Breast epithelium (tissue), 4 donors: ENCODE data around the gene TNNC2. TPM values are rescaled to one million over a fixed set of nuclear protein-coding genes. Genes with fewer than 3 reads are reported as not detected.

Experiments used
- DNase-seq, 2 donors: peaks; one replicate each; pipeline ENCODE4 v3.0.0-alpha.2; 2019; ENCODE audit warnings: low spot score in 2 of 2
- H3K27ac ChIP-seq, 2 donors: fragments of 200-600 bp; sonication (generic) in 1 of 2; one replicate each; pipeline ENCODE4 v1.5.1; 2016 to 2019; ENCODE audit warnings: mild to moderate bottlenecking in 1 of 2
- H3K27me3 ChIP-seq, 2 donors: fragments of 200-600 bp; sonication (generic) in 1 of 2; one replicate each; pipeline versions ENCODE4 v1.5.1 to v1.6.0; 2017 to 2019; ENCODE audit warnings: control low read depth in 1 of 2, mild to moderate bottlenecking in 1 of 2
- H3K36me3 ChIP-seq: fragments of 200-600 bp; one replicate; pipeline ENCODE4 v1.5.1; 2019
- H3K4me1 ChIP-seq, 2 donors: fragments of 200-600 bp; sonication (generic); one replicate each; pipeline ENCODE4 v1.5.1; 2016 to 2019; ENCODE audit warnings: control low read depth in 1 of 2
- H3K4me3 ChIP-seq, 3 donors: fragments of 200-600 bp; sonication (generic); 1 replicate in 2 of 3; 2 replicates in 1 of 3; pipeline ENCODE4 v1.5.1; 2016 to 2019; ENCODE audit warnings: mild to moderate bottlenecking in 3 of 3, moderate library complexity in 2 of 3
- H3K9me3 ChIP-seq, 2 donors: fragments of 200-600 bp; sonication (generic) in 1 of 2; one replicate each; pipeline ENCODE4 v1.5.1; 2016 to 2019; ENCODE audit warnings: control low read depth in 1 of 2
- CTCF ChIP-seq, 3 donors: fragments of 450-650 bp; IDR thresholded peaks; one replicate each; pipeline ENCODE4 v1.5.1; 2016 to 2017; ENCODE audit warnings: antibody characterized with exemption in 3 of 3, mild to moderate bottlenecking in 3 of 3, moderate library complexity in 3 of 3
- POLR2A ChIP-seq: fragments of 450-650 bp; IDR thresholded peaks from one replicate; pipeline ENCODE4 v1.6.1; 2016; ENCODE audit warnings: antibody characterized with exemption, mild to moderate bottlenecking, moderate library complexity
- POLR2AphosphoS5 ChIP-seq, 3 donors: sonication (generic); formaldehyde crosslinking; IDR thresholded peaks; one replicate each; pipeline ENCODE4 v1.6.1; 2017; ENCODE audit warnings: antibody characterized with exemption in 3 of 3
- intact Hi-C: fragments of 100-400 bp; cut with DNase I; formaldehyde crosslinking; loops from one replicate; pipeline ENCODE4 v1.15.1; 2023; ENCODE audit warnings: low total_unique reads
- total RNA-seq, 3 donors: library from RNA; depleted of rRNA; stranded (reverse); fragments of >200 nt; gene quantifications; one replicate each; pipeline ENCODE4 v1.1.0, GENCODE V29; 2016

Gene TNNC2
- total RNA-seq, 3 donors from 2014 or later: 2.0 to 4.8 (median 2.6) TPM

GRCh38 chr20:45861221-45862075, 34.3 kb upstream of the TNNC2 start:
- no peak for DNase-seq
- H3K27me3 ChIP-seq: no peaks in the 10 kb centered on the region
- H3K4me3 ChIP-seq: no peak overlapping the region
- H3K9me3 ChIP-seq: no peaks in the 10 kb centered on the region
- TF ChIP-seq POLR2AphosphoS5 (IDR thresholded peaks at IDR 0.05) (no peak), CTCF (IDR thresholded peaks at IDR 0.05) (no peak), POLR2A (no peak)
- H3K36me3 ChIP-seq: no peaks in the 10 kb centered on the region
- H3K27ac ChIP-seq: no peak overlapping the region
- intact Hi-C loops: no loop called here
- H3K4me1 ChIP-seq: peaks cover 0 to 5% of the 10 kb centered on the region in 2 donors

- intact Hi-C loops: no loop called here
- no peaks in the 10 kb centered on the region for H3K36me3 ChIP-seq
- peaks cover 0 to 8% of the 10 kb centered on the region in 2 donors for H3K4me1 ChIP-seq
- no peaks in the 10 kb centered on the region for H3K9me3 ChIP-seq
- DNase-seq: no peak
- no peak overlapping the region for H3K27ac ChIP-seq
- no peaks in the 10 kb centered on the region for H3K27me3 ChIP-seq
- no peak for TF ChIP-seq CTCF (IDR thresholded peaks at IDR 0.05)
- no peak for TF ChIP-seq POLR2AphosphoS5 (IDR thresholded peaks at IDR 0.05)
- TF ChIP-seq POLR2A: no peak
- H3K4me3 ChIP-seq: no peak overlapping the region
Observed at GRCh38 chr20:45860560-45861220, 33.6 kb upstream of the TNNC2 start.

- no peak overlapping the region for H3K27ac ChIP-seq
- no peak for DNase-seq
- H3K9me3 ChIP-seq: no peaks in the 10 kb centered on the region
- H3K4me3 ChIP-seq: no peak overlapping the region
- no peaks in the 10 kb centered on the region for H3K36me3 ChIP-seq
- intact Hi-C loops: no loop called here
- no peaks in the 10 kb centered on the region for H3K27me3 ChIP-seq
- no peak for TF ChIP-seq POLR2AphosphoS5 (IDR thresholded peaks at IDR 0.05)
- no peak for TF ChIP-seq CTCF (IDR thresholded peaks at IDR 0.05)
- TF ChIP-seq POLR2A: no peak
- peaks cover 0 to 16% of the 10 kb centered on the region in 2 donors for H3K4me1 ChIP-seq
Observed at GRCh38 chr20:45859916-45860315, 32.8 kb upstream of the TNNC2 start.

GRCh38 chr20:45857882-45858216, 30.7 kb upstream of the TNNC2 start:
- TF ChIP-seq POLR2A (no peak), CTCF (IDR thresholded peaks at IDR 0.05) (no peak), POLR2AphosphoS5 (IDR thresholded peaks at IDR 0.05) (no peak)
- H3K27ac ChIP-seq: peak overlapping the region; percentile 81 to 86
- H3K4me3 ChIP-seq: peak overlapping the region; percentile 78 to 92 (median 88)
- no peaks in the 10 kb centered on the region for H3K27me3 ChIP-seq
- H3K4me1 ChIP-seq: peaks cover 0 to 17% of the 10 kb centered on the region in 2 donors
- no peaks in the 10 kb centered on the region for H3K36me3 ChIP-seq
- intact Hi-C loops: no loop called here
- no peak for DNase-seq
- no peaks in the 10 kb centered on the region for H3K9me3 ChIP-seq
